Measurements from ENCODE around the gene TACR1.

The TACR1 gene

GRCh38 chr2:75100801-75101151 lies 98.5 kb downstream of the TACR1 start:
- no peak for DNase-seq (ENCODE audit: low read depth)
- Histone ChIP-seq H3K9ac (ENCODE audit: low read length) (no peak overlapping the region), H3K36me3 (ENCODE audit: control insufficient read depth, insufficient read depth, low read length, severe bottlenecking) (no peaks in the 10 kb centered on the region), H3K4me1 (ENCODE audit: control insufficient read depth, insufficient read depth, low read length) (peaks cover 18% of the 10 kb centered on the region), H3K9me3 (ENCODE audit: control insufficient read depth, low read length) (peaks cover 3% of the 10 kb centered on the region), H3K4me3 (ENCODE audit: low read length) (no peak overlapping the region), H3K27me3 (replicated peaks; ENCODE audit: control insufficient read depth, insufficient read depth, low read length) (peaks cover 3% of the 10 kb centered on the region)

DNA sequence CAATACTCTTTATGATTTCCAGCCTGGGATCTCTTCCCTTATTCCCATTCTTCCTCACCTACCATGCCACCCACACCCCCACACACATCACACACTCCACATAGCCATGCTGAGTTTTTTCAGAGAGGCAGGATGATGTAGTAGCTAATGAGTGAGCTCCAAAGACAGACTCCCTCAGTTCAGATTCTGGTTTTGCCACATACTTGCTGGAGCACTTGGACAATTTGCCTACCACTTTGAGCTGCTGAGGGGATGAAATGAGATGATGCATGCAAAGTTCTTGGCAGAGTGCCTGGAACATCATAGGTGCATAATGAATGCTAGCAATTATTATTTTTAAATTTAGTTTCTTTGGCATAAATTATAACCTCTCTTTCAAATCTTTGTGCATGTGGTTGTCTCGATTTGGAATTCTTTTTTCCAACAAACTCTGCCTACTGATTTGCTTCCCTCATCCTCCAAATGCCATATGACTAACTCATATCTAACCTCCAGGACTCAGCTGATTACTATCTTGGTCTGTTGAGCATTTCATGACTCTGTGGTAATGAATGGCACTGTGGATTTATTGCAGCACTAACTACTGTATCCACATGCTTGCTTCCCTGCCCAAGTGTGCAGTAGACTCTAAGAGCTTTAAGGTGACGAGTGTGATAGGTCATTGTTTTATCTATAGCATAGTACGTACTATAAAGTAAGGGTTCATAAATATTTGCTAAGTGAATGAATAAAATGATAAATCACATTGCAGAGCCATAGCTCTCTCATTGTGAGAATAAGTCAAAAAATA lies 99.1 kb downstream of the TACR1 start:
- H3K9me3 ChIP-seq (ENCODE audit: control insufficient read depth, low read length), result peaks cover 3% of the 10 kb centered on the region
- H3K4me1 ChIP-seq (ENCODE audit: control insufficient read depth, insufficient read depth, low read length), result peaks cover 18% of the 10 kb centered on the region
- H3K9ac ChIP-seq (ENCODE audit: low read length), result no peak overlapping the region
- no peaks in the 10 kb centered on the region for H3K36me3 ChIP-seq (ENCODE audit: control insufficient read depth, insufficient read depth, low read length, severe bottlenecking)
- H3K27me3 ChIP-seq (replicated peaks; ENCODE audit: control insufficient read depth, insufficient read depth, low read length), result peaks cover 6% of the 10 kb centered on the region
- peak; percentile 64 for DNase-seq (ENCODE audit: low read depth)
- H3K4me3 ChIP-seq (ENCODE audit: low read length), result no peak overlapping the region

DNA sequence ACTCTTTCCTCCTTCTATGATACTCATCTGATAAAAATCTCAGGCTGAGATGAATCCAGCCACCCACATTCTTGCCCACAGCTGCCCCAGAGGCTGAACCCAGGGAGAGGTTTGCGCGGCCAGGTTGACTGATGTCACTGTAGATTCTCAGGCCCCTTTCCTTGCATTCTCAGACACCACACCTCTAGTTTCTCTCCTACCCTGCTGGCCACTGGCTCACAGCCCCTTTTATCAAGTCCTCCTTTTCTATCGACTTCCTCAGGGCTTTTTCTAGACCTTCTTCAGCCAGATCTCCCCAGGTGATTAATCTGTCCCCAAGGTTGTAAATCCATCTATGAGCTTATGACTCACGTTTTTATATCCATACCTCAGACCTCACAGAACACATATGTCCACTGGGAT lies 99.8 kb downstream of the TACR1 start:
- Histone ChIP-seq H3K4me1 (ENCODE audit: control insufficient read depth, insufficient read depth, low read length) (peaks cover 18% of the 10 kb centered on the region), H3K9me3 (ENCODE audit: control insufficient read depth, low read length) (peaks cover 3% of the 10 kb centered on the region), H3K4me3 (ENCODE audit: low read length) (no peak overlapping the region), H3K27me3 (replicated peaks; ENCODE audit: control insufficient read depth, insufficient read depth, low read length) (peaks cover 6% of the 10 kb centered on the region), H3K36me3 (ENCODE audit: control insufficient read depth, insufficient read depth, low read length, severe bottlenecking) (no peaks in the 10 kb centered on the region), H3K9ac (ENCODE audit: low read length) (no peak overlapping the region)
- DNase-seq (ENCODE audit: low read depth), result no peak

GRCh38 chr2:75098856-75099255 lies 100.5 kb downstream of the TACR1 start:
- peak; percentile 52 for DNase-seq (ENCODE audit: low read depth)
- H3K9ac ChIP-seq (ENCODE audit: low read length), result no peak overlapping the region
- H3K9me3 ChIP-seq (ENCODE audit: control insufficient read depth, low read length), result peaks cover 3% of the 10 kb centered on the region
- H3K4me3 ChIP-seq (ENCODE audit: low read length), result no peak overlapping the region
- peaks cover 18% of the 10 kb centered on the region for H3K4me1 ChIP-seq (ENCODE audit: control insufficient read depth, insufficient read depth, low read length)
- H3K27me3 ChIP-seq (replicated peaks; ENCODE audit: control insufficient read depth, insufficient read depth, low read length), result peaks cover 6% of the 10 kb centered on the region
- H3K36me3 ChIP-seq (ENCODE audit: control insufficient read depth, insufficient read depth, low read length, severe bottlenecking), result no peaks in the 10 kb centered on the region

DNA sequence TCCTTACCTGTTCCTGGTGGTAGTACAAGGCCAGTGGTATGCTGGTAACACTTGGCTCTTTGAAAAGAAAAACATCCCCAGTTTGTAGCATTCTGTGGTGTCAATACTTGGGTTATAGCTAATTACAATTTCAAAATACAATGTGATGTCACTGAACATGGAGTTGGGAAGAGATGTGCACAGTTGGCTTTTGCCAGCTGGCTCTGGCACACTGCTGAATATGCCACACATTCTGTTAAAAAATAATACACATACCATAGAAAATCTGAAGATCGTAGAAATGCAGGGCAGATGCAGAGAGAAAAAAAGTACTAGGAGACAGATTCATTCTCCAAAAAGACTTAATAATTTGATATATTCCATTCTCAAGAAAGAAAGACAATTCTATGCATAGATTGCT lies 101.5 kb downstream of the TACR1 start:
- Histone ChIP-seq H3K9me3 (ENCODE audit: control insufficient read depth, low read length) (peaks cover 3% of the 10 kb centered on the region), H3K4me1 (ENCODE audit: control insufficient read depth, insufficient read depth, low read length) (peaks cover 18% of the 10 kb centered on the region), H3K27me3 (replicated peaks; ENCODE audit: control insufficient read depth, insufficient read depth, low read length) (peaks cover 6% of the 10 kb centered on the region), H3K9ac (ENCODE audit: low read length) (no peak overlapping the region), H3K36me3 (ENCODE audit: control insufficient read depth, insufficient read depth, low read length, severe bottlenecking) (no peaks in the 10 kb centered on the region), H3K4me3 (ENCODE audit: low read length) (no peak overlapping the region)
- DNase-seq (ENCODE audit: low read depth), result no peak

GRCh38 chr2:75094405-75094804 lies 104.9 kb downstream of the TACR1 start:
- Histone ChIP-seq H3K36me3 (ENCODE audit: control insufficient read depth, insufficient read depth, low read length, severe bottlenecking) (no peaks in the 10 kb centered on the region), H3K9me3 (ENCODE audit: control insufficient read depth, low read length) (no peaks in the 10 kb centered on the region), H3K4me1 (ENCODE audit: control insufficient read depth, insufficient read depth, low read length) (peaks cover 2% of the 10 kb centered on the region), H3K9ac (ENCODE audit: low read length) (no peak overlapping the region), H3K27me3 (replicated peaks; ENCODE audit: control insufficient read depth, insufficient read depth, low read length) (peaks cover 6% of the 10 kb centered on the region), H3K4me3 (ENCODE audit: low read length) (no peak overlapping the region)
- no peak for DNase-seq (ENCODE audit: low read depth)

DNA sequence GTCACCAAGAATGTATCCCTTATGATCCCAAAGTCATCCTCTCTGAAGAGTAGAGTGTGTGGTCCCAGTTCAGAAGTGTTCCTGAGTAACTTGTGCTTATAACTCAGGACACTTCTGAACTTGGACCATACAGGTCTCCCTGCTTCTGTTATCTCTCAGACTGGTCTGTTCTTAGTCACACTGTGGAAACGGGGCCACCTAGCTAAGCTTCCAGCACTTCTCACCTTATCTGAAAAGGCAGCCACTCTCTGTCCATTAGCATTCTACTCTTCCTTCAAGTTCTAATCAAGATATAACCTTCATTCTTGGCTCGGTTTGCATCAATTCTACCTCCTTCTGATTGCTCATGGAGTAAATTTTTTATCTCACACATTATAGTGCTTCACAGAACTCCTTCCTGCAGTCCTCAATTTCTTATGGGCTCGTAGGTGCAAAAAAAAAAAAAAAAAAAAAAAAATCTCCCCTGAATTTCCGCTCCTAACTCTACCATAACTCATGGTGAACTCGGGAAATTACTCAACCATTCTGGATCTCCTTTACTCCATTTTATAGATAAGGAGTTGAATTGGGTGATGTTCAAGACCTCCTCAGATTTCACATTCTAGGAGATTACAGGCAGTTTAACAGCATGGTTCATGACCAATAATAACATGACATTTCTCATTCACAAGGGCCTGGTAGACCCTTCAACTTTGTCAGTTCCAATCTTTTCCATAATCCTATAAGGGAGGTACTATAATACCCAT lies 108.4 kb downstream of the TACR1 start:
- peaks cover 2% of the 10 kb centered on the region for H3K27me3 ChIP-seq (replicated peaks; ENCODE audit: control insufficient read depth, insufficient read depth, low read length)
- H3K9me3 ChIP-seq (ENCODE audit: control insufficient read depth, low read length), result no peaks in the 10 kb centered on the region
- no peak overlapping the region for H3K4me3 ChIP-seq (ENCODE audit: low read length)
- no peak for DNase-seq (ENCODE audit: low read depth)
- H3K36me3 ChIP-seq (ENCODE audit: control insufficient read depth, insufficient read depth, low read length, severe bottlenecking), result no peaks in the 10 kb centered on the region
- no peaks in the 10 kb centered on the region for H3K4me1 ChIP-seq (ENCODE audit: control insufficient read depth, insufficient read depth, low read length)
- no peak overlapping the region for H3K9ac ChIP-seq (ENCODE audit: low read length)

DNA sequence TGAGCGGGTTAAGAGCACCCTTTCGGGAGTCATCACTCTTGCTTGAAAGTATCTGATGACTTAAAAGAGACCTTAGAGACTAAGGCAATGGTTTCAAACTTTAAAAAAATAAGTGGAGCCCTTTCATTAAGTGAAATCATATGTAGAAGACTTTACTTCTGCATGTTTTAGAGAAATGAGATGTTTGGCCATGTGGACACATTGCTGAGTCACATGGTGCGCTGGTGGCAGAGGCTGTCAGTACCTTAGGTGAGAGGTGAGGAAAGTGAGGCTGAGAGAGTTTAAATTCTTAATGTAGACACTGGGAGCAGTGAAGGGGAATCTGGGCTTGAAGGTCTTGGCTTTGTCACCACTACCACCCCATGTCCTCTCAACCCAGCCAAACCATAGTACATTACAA lies 109.8 kb downstream of the TACR1 start:
- no peak for DNase-seq (ENCODE audit: low read depth)
- H3K4me3 ChIP-seq (ENCODE audit: low read length), result no peak overlapping the region
- no peaks in the 10 kb centered on the region for H3K27me3 ChIP-seq (replicated peaks; ENCODE audit: control insufficient read depth, insufficient read depth, low read length)
- H3K9ac ChIP-seq (ENCODE audit: low read length), result no peak overlapping the region
- H3K9me3 ChIP-seq (ENCODE audit: control insufficient read depth, low read length), result no peaks in the 10 kb centered on the region
- no peaks in the 10 kb centered on the region for H3K36me3 ChIP-seq (ENCODE audit: control insufficient read depth, insufficient read depth, low read length, severe bottlenecking)
- H3K4me1 ChIP-seq (ENCODE audit: control insufficient read depth, insufficient read depth, low read length), result no peaks in the 10 kb centered on the region

DNA sequence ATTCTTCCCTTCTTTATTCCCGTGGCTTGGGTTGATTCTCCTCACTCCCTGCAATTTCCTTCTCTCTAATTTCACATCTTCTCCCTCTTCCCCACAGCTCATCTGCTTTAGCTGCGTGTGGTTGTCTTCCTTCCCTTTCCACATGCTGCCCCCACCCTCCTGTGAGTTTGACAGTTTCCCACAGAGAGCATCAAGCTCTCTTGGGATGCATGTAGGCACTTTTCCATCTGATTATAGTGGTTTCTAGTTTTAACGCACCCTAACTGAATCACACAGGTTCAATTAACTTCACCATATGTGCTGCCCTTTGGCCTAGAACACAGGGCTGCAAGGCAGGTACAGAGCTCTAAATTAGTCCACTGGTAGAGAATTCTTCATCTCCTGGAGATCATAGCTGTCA lies 110.5 kb downstream of the TACR1 start:
- Histone ChIP-seq H3K9ac (ENCODE audit: low read length) (no peak overlapping the region), H3K9me3 (ENCODE audit: control insufficient read depth, low read length) (no peaks in the 10 kb centered on the region), H3K27me3 (replicated peaks; ENCODE audit: control insufficient read depth, insufficient read depth, low read length) (no peaks in the 10 kb centered on the region), H3K36me3 (ENCODE audit: control insufficient read depth, insufficient read depth, low read length, severe bottlenecking) (no peaks in the 10 kb centered on the region), H3K4me1 (ENCODE audit: control insufficient read depth, insufficient read depth, low read length) (no peaks in the 10 kb centered on the region), H3K4me3 (ENCODE audit: low read length) (no peak overlapping the region)
- no peak for DNase-seq (ENCODE audit: low read depth)

DNA sequence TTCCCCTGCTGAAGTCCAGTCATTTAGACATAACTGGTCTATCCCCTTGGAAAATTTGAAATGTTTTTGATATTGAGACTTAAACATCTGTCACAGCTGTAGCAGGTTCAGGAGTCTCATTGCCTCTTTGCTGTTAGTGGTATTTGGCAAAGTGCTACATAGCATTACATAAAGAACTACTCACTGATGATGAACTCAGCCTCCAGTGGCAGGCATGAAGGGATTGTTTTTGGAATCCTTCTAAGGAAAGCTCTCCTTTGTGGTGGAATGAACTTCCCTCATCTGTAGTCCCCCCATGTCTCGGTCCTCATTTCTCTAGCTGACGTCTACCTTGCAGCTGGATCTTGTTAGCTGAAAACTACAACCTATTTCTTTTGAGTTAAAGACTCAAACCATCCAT lies 111.6 kb downstream of the TACR1 start:
- no peaks in the 10 kb centered on the region for H3K9me3 ChIP-seq (ENCODE audit: control insufficient read depth, low read length)
- no peak overlapping the region for H3K9ac ChIP-seq (ENCODE audit: low read length)
- H3K4me3 ChIP-seq (ENCODE audit: low read length), result no peak overlapping the region
- H3K36me3 ChIP-seq (ENCODE audit: control insufficient read depth, insufficient read depth, low read length, severe bottlenecking), result no peaks in the 10 kb centered on the region
- peak; percentile 6 for DNase-seq (ENCODE audit: low read depth)
- no peaks in the 10 kb centered on the region for H3K27me3 ChIP-seq (replicated peaks; ENCODE audit: control insufficient read depth, insufficient read depth, low read length)
- H3K4me1 ChIP-seq (ENCODE audit: control insufficient read depth, insufficient read depth, low read length), result no peaks in the 10 kb centered on the region

- H3K9ac ChIP-seq (ENCODE audit: low read length), result no peak overlapping the region
- H3K27me3 ChIP-seq (replicated peaks; ENCODE audit: control insufficient read depth, insufficient read depth, low read length), result no peaks in the 10 kb centered on the region
- no peaks in the 10 kb centered on the region for H3K9me3 ChIP-seq (ENCODE audit: control insufficient read depth, low read length)
- H3K36me3 ChIP-seq (ENCODE audit: control insufficient read depth, insufficient read depth, low read length, severe bottlenecking), result no peaks in the 10 kb centered on the region
- H3K4me3 ChIP-seq (ENCODE audit: low read length), result no peak overlapping the region
- no peaks in the 10 kb centered on the region for H3K4me1 ChIP-seq (ENCODE audit: control insufficient read depth, insufficient read depth, low read length)
- no peak for DNase-seq (ENCODE audit: low read depth)
These were observed 119.7 kb downstream of the TACR1 start for GRCh38 chr2:75079575-75079974.

Data from adipocyte (in vitro differentiated cells).